Stimulated activated CD8-positive, alpha-beta memory T cell treated with anti-CD3 and anti-CD28 coated beads, Interleukin-4, amount 100 ng/mL, for 48 hours (primary cell): ENCODE measurements around the gene RALGDS.
"Not testable (repeated sequence)": the region's sequence is repeated elsewhere in the genome, so short reads cannot be mapped to it uniquely, and the experiment has no call there.

Experiments
- DNase-seq: peaks from one replicate; pipeline ENCODE4 v3.0.0-alpha.2; 2020

The RALGDS gene

GRCh38 chr9:133121198-133121914 lies at the start of gene RALGDS:
Gene RALGDS, minus strand, starts transcription at chr9:133121240. Its CDS starts 86 bp downstream, at chr9:133121154.
- DNase-seq = peak; percentile 95

DNA sequence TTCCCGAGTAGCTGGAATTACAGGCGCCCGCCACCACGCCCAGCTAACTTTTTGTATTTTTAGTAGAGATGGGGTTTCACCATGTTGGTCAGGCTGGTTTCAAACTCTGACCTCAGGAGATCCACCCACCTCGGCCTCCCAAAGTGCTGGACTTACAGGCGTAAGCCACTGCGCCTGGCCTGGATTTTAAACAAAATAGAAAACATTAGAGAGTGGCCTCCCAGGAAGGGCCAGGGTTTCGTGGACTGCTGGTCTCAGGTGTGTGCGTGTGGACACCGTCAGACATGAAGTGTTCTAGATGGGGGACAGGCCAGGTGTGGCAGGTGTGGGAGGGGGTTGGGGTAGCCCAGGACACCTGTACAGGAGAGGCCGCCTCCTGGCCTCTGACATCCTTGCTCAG lies 49.7 kb upstream of the RALGDS start:
- no peak for DNase-seq

DNA sequence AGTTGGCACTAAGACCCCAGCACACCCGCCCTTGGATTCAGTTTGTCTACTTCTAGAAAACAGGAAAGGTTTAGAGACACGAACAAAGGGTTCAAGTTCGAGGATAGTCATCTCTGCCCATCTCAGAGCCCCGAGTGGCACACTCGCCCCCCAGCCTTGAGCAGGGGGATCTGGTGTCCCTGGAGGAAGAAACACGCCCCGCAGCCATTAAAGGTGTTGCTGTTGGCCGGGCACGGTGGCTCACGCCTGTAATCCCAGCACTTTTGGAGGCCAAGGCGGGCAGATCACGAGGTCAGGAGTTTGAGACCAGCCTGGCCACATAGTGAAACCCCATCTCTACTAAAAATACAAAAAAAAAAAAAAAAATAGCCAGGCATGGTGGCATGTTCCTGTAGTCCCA lies 48.6 kb upstream of the RALGDS start:
- DNase-seq = not testable (repeated sequence)

DNA sequence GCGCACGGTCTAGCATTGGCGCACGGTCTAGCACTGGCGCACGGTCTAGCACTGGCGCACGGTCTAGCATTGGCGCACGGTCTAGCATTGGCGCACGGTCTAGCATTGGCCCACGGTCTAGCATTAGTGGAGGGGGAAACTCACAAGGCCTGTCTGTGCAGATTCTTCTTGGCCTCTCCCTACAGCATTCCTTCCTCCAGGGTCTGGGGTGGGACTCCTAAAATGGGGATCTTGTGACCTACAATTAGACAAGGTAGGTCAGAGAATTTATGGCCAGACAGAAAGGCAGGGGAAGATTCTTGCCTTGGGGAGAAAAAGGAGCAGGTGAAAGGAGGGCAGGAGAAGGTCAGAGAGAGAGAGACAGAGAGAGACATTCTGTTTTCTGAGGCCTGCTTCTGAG lies 48.1 kb upstream of the RALGDS start:
- DNase-seq = no peak

DNA sequence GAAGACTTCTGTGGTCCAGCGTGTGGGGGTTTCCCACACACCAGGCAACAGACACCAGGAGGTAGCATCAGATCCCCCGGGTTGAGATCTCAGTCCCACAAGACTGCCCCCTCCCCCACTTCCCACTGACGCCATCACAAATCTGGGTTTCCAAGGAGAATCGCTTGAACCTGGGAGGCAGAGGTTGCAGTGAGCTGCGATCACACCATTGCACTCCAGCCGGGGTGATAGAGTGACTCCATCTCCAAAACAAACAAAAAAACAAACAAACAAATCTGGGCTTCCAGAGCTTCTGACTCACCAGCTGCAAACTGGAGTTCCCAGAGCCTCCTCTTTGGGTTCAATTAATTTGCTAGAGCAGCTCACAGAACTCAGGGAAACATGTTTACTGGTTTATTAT lies 47.4 kb upstream of the RALGDS start:
- no peak for DNase-seq

GRCh38 chr9:133167769-133168168 lies 46.7 kb upstream of the RALGDS start:
- DNase-seq = no peak

GRCh38 chr9:133167096-133167730 lies 46.2 kb upstream of the RALGDS start:
- DNase-seq = no peak

DNA sequence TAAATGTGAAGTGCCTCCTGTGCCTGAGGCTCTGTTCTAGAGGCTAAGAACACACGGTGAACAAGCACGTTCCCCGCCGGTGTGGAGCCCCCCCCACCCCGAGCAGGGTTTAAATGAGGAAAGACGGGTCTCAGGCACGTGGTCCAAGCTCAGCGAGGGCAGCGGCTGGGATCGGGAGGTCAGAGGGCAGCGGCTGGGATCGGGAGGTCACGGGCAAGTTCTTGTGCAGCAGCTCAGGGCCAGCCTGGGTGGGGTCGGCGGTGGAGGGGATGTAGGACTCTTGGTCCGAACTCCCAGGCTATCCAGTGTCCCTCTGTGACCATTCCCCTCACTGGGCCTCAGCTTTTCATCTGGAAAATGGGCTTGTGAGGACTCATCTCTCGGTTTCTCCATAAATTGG lies 45.4 kb upstream of the RALGDS start:
- no peak for DNase-seq

DNA sequence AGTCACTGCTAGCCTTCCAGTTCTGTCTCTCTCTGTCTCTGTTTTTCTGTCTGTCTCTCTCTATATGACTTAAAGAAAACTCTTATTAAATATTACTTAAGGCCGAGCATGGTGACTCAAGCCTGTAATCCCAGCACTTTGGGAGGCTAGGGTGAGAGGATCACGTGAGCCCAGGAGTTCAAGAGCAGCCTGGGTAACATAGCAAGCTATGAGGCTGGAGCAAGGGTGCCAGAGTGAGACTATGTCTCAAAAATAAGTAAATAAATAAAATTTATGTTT lies 44.4 kb upstream of the RALGDS start:
- no peak for DNase-seq

- no peak for DNase-seq
These were observed 43.2 kb upstream of the RALGDS start for GRCh38 chr9:133164191-133164590.

- peak; percentile 58 for DNase-seq
These were observed 42.6 kb upstream of the RALGDS start, which contains the start of gene GBGT1 for GRCh38 chr9:133163504-133164172. Gene GBGT1, minus strand, starts transcription at chr9:133163914. Its CDS starts 1,502 bp downstream, at chr9:133162412.

DNA sequence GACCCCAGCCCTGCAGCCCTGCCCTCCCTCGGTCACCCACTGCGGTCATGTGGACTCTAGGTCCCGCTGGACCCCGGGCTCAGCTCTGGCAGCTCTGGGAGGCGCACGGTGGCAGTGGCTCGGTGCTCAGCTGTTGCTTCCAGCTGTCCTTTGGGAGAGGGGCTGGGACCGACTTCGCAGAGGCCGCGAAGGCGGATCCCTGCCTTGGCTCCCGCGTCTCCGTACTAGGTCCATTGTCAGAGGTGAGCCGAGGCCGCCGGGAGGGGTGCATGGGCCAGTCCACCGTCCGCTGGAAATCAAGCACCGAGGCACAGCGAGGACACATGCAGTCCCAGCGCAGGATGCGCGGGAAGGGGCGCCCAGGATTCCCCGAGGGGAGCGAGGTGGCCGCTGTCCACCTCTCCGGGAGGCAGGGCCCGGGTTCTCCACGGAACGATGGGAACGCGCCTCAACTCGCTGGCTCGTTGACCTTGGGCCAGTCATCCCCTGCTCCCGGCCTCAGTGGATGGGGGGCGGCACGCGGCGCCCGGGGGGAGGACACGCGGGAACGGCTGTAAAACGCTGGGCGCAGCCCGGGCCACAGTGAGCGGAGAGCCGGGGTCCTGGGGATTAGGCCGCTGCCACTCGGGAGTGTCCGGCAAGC lies 41.9 kb upstream of the RALGDS start:
- DNase-seq = no peak

DNA sequence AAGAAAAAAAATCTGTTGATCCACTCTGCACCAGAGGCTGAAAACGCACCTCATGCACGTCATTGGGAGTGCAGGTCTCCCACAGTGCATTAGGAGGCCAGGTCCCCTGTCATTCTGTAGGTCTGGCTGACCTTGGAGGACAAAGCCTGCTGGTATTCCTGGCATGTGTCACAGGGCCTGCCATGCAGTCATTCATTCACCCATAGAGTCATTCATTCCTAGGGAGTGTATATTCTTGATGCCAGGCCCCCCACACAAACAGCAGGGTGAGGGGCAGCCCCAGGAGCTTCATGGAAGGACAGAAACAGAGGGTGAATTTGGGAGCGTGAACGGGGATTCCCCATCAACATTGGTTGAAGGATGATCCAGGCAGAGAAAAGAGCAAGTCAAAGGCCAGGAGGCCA lies 40.5 kb upstream of the RALGDS start:
- no peak for DNase-seq

DNA sequence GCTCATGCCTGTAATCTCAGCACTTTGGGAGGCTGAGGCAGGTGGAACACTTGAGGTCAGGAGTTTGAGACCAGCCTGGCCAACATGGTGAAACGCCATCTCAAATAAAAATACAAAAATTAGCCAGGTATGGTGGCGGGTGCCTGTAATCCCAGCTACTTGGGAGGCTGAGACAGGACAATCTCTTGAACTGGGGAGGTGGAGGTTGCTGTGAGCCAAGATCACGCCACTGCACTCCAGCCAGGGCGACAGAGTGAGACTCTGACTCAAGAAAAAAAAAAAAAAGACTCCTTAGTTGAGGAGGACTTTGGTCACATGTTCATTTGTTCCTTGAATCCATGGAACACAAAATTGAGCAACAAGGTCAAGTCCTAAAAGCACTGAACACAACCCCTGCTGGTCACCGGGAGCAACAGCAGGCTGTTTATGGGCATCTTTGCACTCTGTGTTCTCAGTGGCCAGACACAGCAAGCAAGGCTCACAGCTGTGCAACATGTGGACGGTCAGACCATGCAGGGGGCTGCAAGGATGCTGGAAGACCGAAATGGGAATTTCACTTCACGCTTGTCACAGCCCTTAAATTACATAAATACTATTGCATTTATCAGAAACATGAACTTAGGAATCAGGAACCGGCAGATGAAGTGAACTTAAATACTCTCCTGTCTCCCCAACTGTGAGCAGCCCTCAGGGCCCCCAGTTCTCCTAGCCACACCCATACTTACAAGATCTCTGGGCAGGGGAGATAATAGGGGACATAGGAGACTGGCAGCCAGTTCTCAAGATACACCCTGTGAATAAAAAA lies 39.9 kb upstream of the RALGDS start:
- no peak for DNase-seq

GRCh38 chr9:133158695-133159094 lies 37.7 kb upstream of the RALGDS start:
- DNase-seq = no peak

DNA sequence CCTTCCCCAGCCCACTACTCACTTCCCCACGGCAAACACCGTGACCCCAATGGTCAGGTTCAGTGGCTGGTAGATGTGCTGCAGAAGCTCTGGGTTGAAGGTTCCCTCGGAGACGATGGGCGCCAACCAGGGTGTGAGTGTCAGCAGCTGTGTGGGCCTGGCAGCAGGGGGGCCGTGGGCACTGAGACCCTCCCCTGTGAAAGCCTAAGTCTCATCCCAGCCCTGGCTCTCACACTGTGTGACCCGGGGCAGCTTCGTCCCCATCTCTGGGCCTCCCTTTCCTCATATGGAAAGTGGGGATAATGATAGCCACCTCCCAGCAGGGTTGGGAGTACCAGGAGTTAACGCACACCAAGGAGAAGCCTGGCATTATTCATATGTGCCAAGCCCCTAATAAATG lies 34.1 kb upstream of the RALGDS start:
- DNase-seq = no peak

DNA sequence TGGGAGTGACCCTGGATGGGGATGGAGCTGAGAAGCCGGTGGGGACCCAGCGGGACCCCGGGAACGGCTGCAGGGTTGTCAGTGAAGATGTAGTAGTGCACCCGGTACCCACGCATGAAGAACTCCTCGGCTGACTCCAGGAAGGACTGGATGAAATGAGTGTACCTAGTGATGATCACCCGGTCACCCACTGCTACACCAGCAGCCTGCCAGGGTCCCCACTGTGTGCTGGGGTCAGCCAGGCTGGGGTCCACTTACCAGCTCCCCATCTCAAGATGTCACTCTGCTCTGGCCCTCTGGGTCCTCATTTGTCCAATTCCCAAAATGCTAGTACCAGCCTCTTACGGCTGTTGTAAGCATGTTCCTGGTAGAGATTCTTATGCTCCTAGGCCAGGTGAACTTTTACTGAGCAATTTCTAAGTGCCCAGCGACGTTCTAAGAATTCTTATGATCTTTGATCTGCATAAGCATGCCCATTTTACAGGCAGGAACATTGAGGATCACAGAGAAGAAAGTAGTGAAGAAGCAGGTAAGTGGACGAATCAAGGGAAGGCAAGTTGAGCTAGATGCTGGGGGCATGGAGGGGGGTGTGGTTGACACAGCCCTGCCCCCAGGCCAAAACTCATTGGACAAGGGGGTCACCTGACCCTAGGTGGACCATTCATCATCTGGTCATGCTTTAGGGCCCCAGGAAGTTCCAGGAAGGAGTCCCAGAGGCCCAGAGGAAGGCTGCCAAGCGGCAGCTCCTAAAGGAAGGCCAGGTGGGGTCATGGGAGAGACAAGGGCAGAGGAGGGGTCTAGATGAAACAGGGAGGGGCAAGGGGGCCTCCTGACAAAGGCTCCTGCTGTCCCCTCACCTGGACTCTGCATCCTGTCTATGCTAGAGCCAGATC lies 33.3 kb upstream of the RALGDS start:
- no peak for DNase-seq

- no peak for DNase-seq
These were observed 32.4 kb upstream of the RALGDS start for GRCh38 chr9:133153227-133154096.

GRCh38 chr9:133151601-133152525 lies 30.8 kb upstream of the RALGDS start:
- no peak for DNase-seq

DNA sequence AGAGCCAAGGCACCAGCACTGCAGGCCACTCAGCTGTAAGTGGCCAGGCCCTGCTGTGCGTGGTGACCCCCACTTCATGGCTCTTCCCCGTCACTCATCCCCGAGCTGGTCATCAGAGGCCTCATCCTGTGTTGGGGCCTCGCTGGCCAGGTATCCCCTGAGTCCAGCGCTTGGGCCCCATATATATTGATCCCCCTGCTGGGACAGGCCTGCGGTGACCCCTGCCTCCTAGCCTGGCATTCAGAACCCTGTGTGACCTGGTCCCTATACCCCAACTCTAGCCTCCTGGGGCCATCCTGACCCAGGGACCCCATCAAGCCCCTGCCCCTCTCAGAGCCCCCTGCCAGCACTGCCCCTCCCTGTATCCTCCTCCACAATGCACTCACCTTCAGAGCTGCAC lies 30.0 kb upstream of the RALGDS start:
- no peak for DNase-seq
